Measurements from ENCODE around the gene MFSD2B. TPM values are rescaled to one million over a fixed set of nuclear protein-coding genes. Genes with fewer than 3 reads are reported as not detected.

MFSD2B gene
- total and polyA plus RNA-seq, 2 donors (not counting 3 experiments of a cell fraction or from before 2014, with no cell fraction given) = 0.29 to 0.82 TPM

- Histone ChIP-seq H3K9me1 (replicated peaks; ENCODE audit: control insufficient read depth, extremely low read depth, insufficient read depth, low read length) (no peaks in the 10 kb centered on the region), H3K4me1 (ENCODE audit: control insufficient read depth, extremely low read depth, insufficient read depth, low read length) (no peaks in the 10 kb centered on the region), H2AFZ (ENCODE audit: low read depth, low read length) (no peak overlapping the region), H3K4me3 (replicated peaks in 1 of 3; ENCODE audit: insufficient read depth in 1 of 3, low read depth in 1 of 3, low read length in 3 of 3) (no peak overlapping the region), H3K4me2 (ENCODE audit: insufficient read depth, low read length) (no peak overlapping the region), H3K27ac (ENCODE audit: insufficient read depth, low read depth, low read length) (no peak overlapping the region), H4K20me1 (replicated peaks; ENCODE audit: control insufficient read depth, extremely low read depth, insufficient read depth, low read length) (no peaks in the 10 kb centered on the region), H3K9ac (replicated peaks; ENCODE audit: extremely low read depth, insufficient read depth, low read length) (no peak overlapping the region), H3K9me3 (replicated peaks; ENCODE audit: control insufficient read depth, insufficient read depth, low read length) (no peaks in the 10 kb centered on the region), H3K27me3 (ENCODE audit: control insufficient read depth in 2 of 2, insufficient read depth in 2 of 2, low read length in 2 of 2) (no peaks in the 10 kb centered on the region), H3K36me3 (ENCODE audit: control insufficient read depth in 2 of 2, extremely low read depth in 1 of 2, insufficient read depth in 2 of 2, low read length in 2 of 2) (no peaks in the 10 kb centered on the region), H3K79me2 (ENCODE audit: control insufficient read depth, insufficient read depth, low read length) (no peaks in the 10 kb centered on the region)
- no peak for DNase-seq (ENCODE audit: low read depth, low spot score)
- TF ChIP-seq JUN (IDR thresholded peaks at IDR 0.05; ENCODE audit: borderline replicate concordance, insufficient read depth, insufficient read length, low read depth) = no peak
- no peak for TF ChIP-seq EZH2 (IDR thresholded peaks at IDR 0.05; ENCODE audit: borderline replicate concordance, low read depth, low read length, severe bottlenecking)
- TF ChIP-seq, protein P1, sequence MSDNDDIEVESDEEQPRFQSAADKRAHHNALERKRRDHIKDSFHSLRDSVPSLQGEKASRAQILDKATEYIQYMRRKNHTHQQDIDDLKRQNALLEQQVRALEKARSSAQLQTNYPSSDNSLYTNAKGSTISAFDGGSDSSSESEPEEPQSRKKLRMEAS (IDR thresholded peaks at IDR 0.05; ENCODE audit: insufficient read depth, insufficient read length) = no peak
- no peak for TF ChIP-seq POLR2AphosphoS5 (IDR thresholded peaks at IDR 0.05; ENCODE audit: insufficient read depth, low read depth, low read length)
- TF ChIP-seq MYC (IDR thresholded peaks at IDR 0.05; ENCODE audit: low read depth, low read length) = no peak
- TF ChIP-seq, protein P2, sequence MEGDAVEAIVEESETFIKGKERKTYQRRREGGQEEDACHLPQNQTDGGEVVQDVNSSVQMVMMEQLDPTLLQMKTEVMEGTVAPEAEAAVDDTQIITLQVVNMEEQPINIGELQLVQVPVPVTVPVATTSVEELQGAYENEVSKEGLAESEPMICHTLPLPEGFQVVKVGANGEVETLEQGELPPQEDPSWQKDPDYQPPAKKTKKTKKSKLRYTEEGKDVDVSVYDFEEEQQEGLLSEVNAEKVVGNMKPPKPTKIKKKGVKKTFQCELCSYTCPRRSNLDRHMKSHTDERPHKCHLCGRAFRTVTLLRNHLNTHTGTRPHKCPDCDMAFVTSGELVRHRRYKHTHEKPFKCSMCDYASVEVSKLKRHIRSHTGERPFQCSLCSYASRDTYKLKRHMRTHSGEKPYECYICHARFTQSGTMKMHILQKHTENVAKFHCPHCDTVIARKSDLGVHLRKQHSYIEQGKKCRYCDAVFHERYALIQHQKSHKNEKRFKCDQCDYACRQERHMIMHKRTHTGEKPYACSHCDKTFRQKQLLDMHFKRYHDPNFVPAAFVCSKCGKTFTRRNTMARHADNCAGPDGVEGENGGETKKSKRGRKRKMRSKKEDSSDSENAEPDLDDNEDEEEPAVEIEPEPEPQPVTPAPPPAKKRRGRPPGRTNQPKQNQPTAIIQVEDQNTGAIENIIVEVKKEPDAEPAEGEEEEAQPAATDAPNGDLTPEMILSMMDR (IDR thresholded peaks at IDR 0.05; ENCODE audit: extremely low read depth in 1 of 2, insufficient read depth in 1 of 2, low read depth in 1 of 2, low read length in 2 of 2) = no peak
- TF ChIP-seq GATA2 (IDR thresholded peaks at IDR 0.05; ENCODE audit: insufficient read depth, insufficient read length, low read depth, low read length) = no peak
- intact Hi-C loops (cut with micrococcal nuclease) (no loop called here), dilution Hi-C loops (cut with MboI; ENCODE audit: extremely low pct_ligation_motif_present, low sequenced_read_pairs) (no loop called here)
- ChIA-PET POLR2A (no interaction called here), CTCF (no interaction called here)
- no TSS peak for BruUV-seq (replicated peaks)
- FAIRE-seq = no peak
Measured at GRCh38 chr2:23967846-23968245, 42.0 kb upstream of the MFSD2B start.
